HCT116 (cell line): ENCODE results near the gene LZTR1. TPM values are rescaled to one million over a fixed set of nuclear protein-coding genes. Genes with fewer than 3 reads are reported as not detected.
"Not testable (repeated sequence)": the region's sequence is repeated elsewhere in the genome, so short reads cannot be mapped to it uniquely, and the experiment has no call there.

Experiments
- ATAC-seq: fragments of 200-7000 bp; cut with Tn5 transposase; 2 replicates; pipeline ENCODE4 v1.9.1; 2020; ENCODE audit warnings: mild to moderate bottlenecking, moderate library complexity
- BruUV-seq: library from RNA; stranded (reverse); fragments of 400-500 nt; replicated peaks from 2 replicates; lab custom pipeline; 2021; lab: Mats Ljungman, UMichigan
- CTCF ChIA-PET: fragments of 300-600 bp; sonication (Branson Sonifier 250); formaldehyde crosslinking; loops from one replicate; lab custom pipeline; 2021; ENCODE audit warnings: antibody characterized with exemption; lab: Charles Lee
- POLR2A ChIA-PET: fragments of 300-600, 350-600 bp; sonication (Branson Sonifier 250); formaldehyde crosslinking; loops from one replicate; lab custom pipeline; 2021; ENCODE audit warnings: antibody characterized with exemption; lab: Charles Lee
- RAD21 ChIA-PET, 2 experiments: fragments of 300-600 bp; sonication (Branson Sonifier 250); formaldehyde crosslinking; loops; one replicate each; lab custom pipeline; 2023; ENCODE audit warnings: low total read pairs in 2 of 2; ENCODE audit not compliant: uncharacterized antibody in 2 of 2, unreplicated experiment in 2 of 2, low non-redundant PET in 1 of 2; lab: Charles Lee
- DNase-seq: peaks from one replicate; pipeline ENCODE4 v3.0.0-alpha.2; 2010; ENCODE audit warnings: low read depth, low spot score
- H2AFZ ChIP-seq: fragments of 200-600 bp; shearing (Covaris generic), sonication (generic); 2 replicates; pipeline ENCODE4 v1.6.1; 2017; ENCODE audit warnings: low read depth, mixed run types, mixed read lengths, antibody characterized with exemption, low read length; ENCODE audit not compliant: poor library complexity, severe bottlenecking
- H3K27ac ChIP-seq: 2 replicates; pipeline ENCODE4 v1.5.1; 2012; ENCODE audit warnings: low read depth, low read length
- H3K27me3 ChIP-seq: fragments of 200-600 bp; sonication (generic); 2 replicates; pipeline ENCODE4 v1.6.1; 2016; ENCODE audit warnings: mixed run types, low read length, mixed read lengths; ENCODE audit not compliant: insufficient read depth
- H3K36me3 ChIP-seq, 2 experiments: fragments of 200-500 bp in 1 of 2; fragments of 200-600 bp in 1 of 2; sonication (Bioruptor generic) in 1 of 2; sonication (generic) in 1 of 2; 2 replicates each; pipeline versions ENCODE4 v1.5.1 to v1.6.1; 2014 to 2016; ENCODE audit warnings: low read length in 2 of 2, inconsistent platforms in 1 of 2, mixed read lengths in 1 of 2, mixed run types in 1 of 2; ENCODE audit not compliant: insufficient read depth in 2 of 2, control insufficient read depth in 1 of 2
- H3K4me1 ChIP-seq, 2 experiments: fragments of 200-600 bp in 1 of 2; sonication (generic) in 1 of 2; 2 replicates each; pipeline versions ENCODE4 v1.5.1 to v1.6.1; 2012 to 2017; ENCODE audit warnings: low read length in 2 of 2, inconsistent platforms in 1 of 2, mild to moderate bottlenecking in 1 of 2, mixed read lengths in 1 of 2, mixed run types in 1 of 2, moderate library complexity in 1 of 2; ENCODE audit not compliant: insufficient read depth in 2 of 2, control insufficient read depth in 1 of 2
- H3K4me2 ChIP-seq: fragments of 200-600 bp; sonication (generic); 2 replicates; pipeline ENCODE4 v1.6.1; 2017; ENCODE audit warnings: mixed run types, low read length, mixed read lengths
- H3K4me3 ChIP-seq, 2 experiments: fragments of 200-600 bp in 1 of 2; sonication (generic) in 1 of 2; replicated peaks in 1 of 2; 2 replicates each; pipeline ENCODE4 v1.5.1; 2011 to 2016; ENCODE audit warnings: low read length in 2 of 2, control low read depth in 1 of 2, low read depth in 1 of 2, mild to moderate bottlenecking in 1 of 2, mixed read lengths in 1 of 2, mixed run types in 1 of 2
- H3K79me2 ChIP-seq: fragments of 200-600 bp; sonication (generic); 2 replicates; pipeline ENCODE4 v1.6.1; 2017; ENCODE audit warnings: mild to moderate bottlenecking, mixed run types, low read length, moderate library complexity, mixed read lengths; ENCODE audit not compliant: insufficient read depth
- H3K9ac ChIP-seq: fragments of 200-600 bp; sonication (generic); 2 replicates; pipeline ENCODE4 v1.6.1; 2016; ENCODE audit warnings: low read length, mixed read lengths
- H3K9me2 ChIP-seq: fragments of 200-600 bp; sonication (generic), shearing (Covaris generic); 2 replicates; pipeline ENCODE4 v1.6.1; 2017; ENCODE audit warnings: mixed run types, mild to moderate bottlenecking, moderate library complexity; ENCODE audit not compliant: insufficient read depth
- H3K9me3 ChIP-seq, 2 experiments: fragments of 200-500 bp in 1 of 2; fragments of 200-600 bp in 1 of 2; sonication (Bioruptor generic) in 1 of 2; sonication (generic) in 1 of 2; 2 replicates each; pipeline ENCODE4 v1.6.1; 2014 to 2017; ENCODE audit warnings: low read length in 2 of 2, mixed read lengths in 2 of 2, inconsistent platforms in 1 of 2, low read depth in 1 of 2, mild to moderate bottlenecking in 1 of 2, mixed run types in 1 of 2, moderate library complexity in 1 of 2; ENCODE audit not compliant: control insufficient read depth in 1 of 2, insufficient read depth in 1 of 2
- H4K20me1 ChIP-seq: fragments of 200-600 bp; sonication (generic), shearing (Covaris generic); 2 replicates; pipeline ENCODE4 v1.6.1; 2017; ENCODE audit warnings: mixed run types, mild to moderate bottlenecking, moderate library complexity; ENCODE audit not compliant: insufficient read depth
- CBX3 ChIP-seq: IDR thresholded peaks from 2 replicates; pipeline ENCODE4 v1.6.1; 2012; ENCODE audit warnings: low read depth
- CEBPB ChIP-seq: IDR thresholded peaks from 2 replicates; pipeline ENCODE4 v1.6.1; 2012; ENCODE audit warnings: low read depth
- EGR1 ChIP-seq: IDR thresholded peaks from 2 replicates; pipeline ENCODE4 v1.6.1; 2012; ENCODE audit warnings: low read depth
- EZH2 ChIP-seq: fragments of 200-600 bp; sonication (generic); IDR thresholded peaks from 2 replicates; pipeline ENCODE4 v1.6.1; 2017; ENCODE audit warnings: antibody characterized with exemption, mixed run types
- EZH2phosphoT487 ChIP-seq: fragments of 200-600 bp; IDR thresholded peaks from 2 replicates; pipeline ENCODE4 v1.6.1; 2018; ENCODE audit warnings: antibody characterized with exemption, borderline replicate concordance
- FOSL1 ChIP-seq: IDR thresholded peaks from 2 replicates; pipeline ENCODE4 v1.6.1; 2012; ENCODE audit warnings: low read depth
- JUND ChIP-seq: IDR thresholded peaks from 2 replicates; pipeline ENCODE4 v1.6.1; 2012
- POLR2A ChIP-seq: IDR thresholded peaks from 2 replicates; pipeline ENCODE4 v1.7.0; 2011; ENCODE audit warnings: borderline replicate concordance; ENCODE audit not compliant: insufficient read depth, insufficient read length; ENCODE audit errors: extremely low read depth
- RAD21 ChIP-seq: IDR thresholded peaks from 2 replicates; pipeline ENCODE4 v1.6.1; 2012; ENCODE audit warnings: low read depth, mild to moderate bottlenecking
- SP1 ChIP-seq: IDR thresholded peaks from 2 replicates; pipeline ENCODE4 v1.6.1; 2012; ENCODE audit warnings: low read depth
- SRF ChIP-seq: IDR thresholded peaks from 2 replicates; pipeline ENCODE4 v1.6.1; 2012; ENCODE audit warnings: low read depth
- YY1 ChIP-seq: IDR thresholded peaks from 2 replicates; pipeline ENCODE4 v1.6.1; 2011; ENCODE audit warnings: low read length, low read depth, moderate library complexity, mild to moderate bottlenecking; ENCODE audit not compliant: insufficient replicate concordance; ENCODE audit errors: extremely low read depth
- ZFX ChIP-seq: fragments of 450-650 bp; IDR thresholded peaks from 2 replicates; pipeline ENCODE4 v1.6.1; 2017
- ZNF274 ChIP-seq: fragments of 200-500 bp; sonication (Bioruptor generic); IDR thresholded peaks from 2 replicates; pipeline ENCODE4 v1.6.1; 2014; ENCODE audit warnings: mild to moderate bottlenecking, low read depth, low read length, inconsistent platforms
- intact Hi-C: fragments of 100-400 bp; cut with micrococcal nuclease; formaldehyde crosslinking; loops from 2 replicates; pipeline ENCODE4 v1.10.0; 2022
- total RNA-seq: library from RNA; stranded (reverse); gene quantifications from one replicate; pipeline ENCODE4 v1.2.1, GENCODE V29; 2021; ENCODE audit not compliant: unreplicated experiment
- TF ChIP-seq, protein P1 (sequence below): IDR thresholded peaks from 2 replicates; pipeline ENCODE4 v1.6.1; 2012
- TF ChIP-seq, protein P2 (sequence below): IDR thresholded peaks from 2 replicates; pipeline ENCODE4 v1.6.1; 2012
- TF ChIP-seq, protein P3 (sequence below): IDR thresholded peaks from 2 replicates; pipeline ENCODE4 v1.6.1; 2011; ENCODE audit warnings: mild to moderate bottlenecking, low read length, moderate library complexity; ENCODE audit not compliant: insufficient replicate concordance; ENCODE audit errors: extremely low read depth

LZTR1 gene
- total RNA-seq, 1 experiment from 2014 or later, result 56.5 TPM

DNA sequence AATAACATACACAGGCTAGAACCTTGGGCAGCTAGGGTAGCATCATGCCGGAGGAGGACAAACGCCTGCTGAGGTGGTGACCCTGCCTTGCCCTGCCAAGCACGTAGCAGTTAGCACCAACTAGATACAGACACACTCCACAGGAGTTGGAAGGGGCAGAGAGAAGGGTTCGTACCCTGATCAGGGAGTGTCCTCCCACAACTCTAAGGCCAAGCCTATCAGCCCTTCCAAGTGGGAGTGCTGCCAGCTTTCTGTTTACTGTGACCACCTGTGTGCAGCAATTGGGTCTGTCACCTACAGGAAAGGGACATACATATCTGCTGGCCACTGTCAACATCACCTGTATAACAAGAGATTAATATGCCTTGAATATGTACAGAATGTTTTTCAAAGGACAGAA lies 21.7 kb downstream of the LZTR1 start:
- H3K4me3 ChIP-seq, result no peak overlapping the region
- BruUV-seq, result no TSS peak

DNA sequence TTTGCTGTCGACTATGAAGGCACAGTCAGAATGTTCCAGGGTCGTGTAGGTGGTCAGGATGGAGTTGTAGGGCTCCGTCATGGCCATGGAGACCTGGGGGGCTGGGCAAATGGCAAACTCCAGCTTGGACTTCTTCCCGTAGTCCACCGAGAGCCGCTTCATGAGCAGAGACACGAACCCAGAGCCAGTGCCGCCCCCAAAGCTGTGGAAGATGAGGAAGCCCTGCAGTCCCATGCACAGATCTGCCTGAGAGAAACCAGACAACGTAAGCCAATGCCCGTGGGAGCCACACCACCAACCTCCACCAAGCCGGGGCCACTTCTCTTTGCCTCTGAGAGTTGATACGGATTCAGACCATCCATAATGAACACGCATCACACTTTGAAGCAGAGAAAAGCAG lies 27.1 kb downstream of the LZTR1 start:
- BruUV-seq, RAD21 ChIA-PET, H3K4me2 ChIP-seq, DNase-seq, CTCF ChIA-PET, H3K27me3 ChIP-seq, H3K9me2 ChIP-seq, H3K36me3 ChIP-seq, H3K27ac ChIP-seq, ATAC-seq, H3K4me3 ChIP-seq, H3K9ac ChIP-seq, H3K79me2 ChIP-seq, H4K20me1 ChIP-seq, intact Hi-C loops, H2AFZ ChIP-seq, H3K4me1 ChIP-seq, H3K9me3 ChIP-seq, POLR2A ChIA-PET: not testable (repeated sequence)

More for the DNA sequence above, 21.7 kb downstream of the LZTR1 start:
- no peak overlapping the region for H3K9ac ChIP-seq
- intact Hi-C loops, result loop anchor here (2.0 kb wide), 1 partner anchor 21 kb away; the partner anchor contains the start of gene LZTR1
- no peaks in the 10 kb centered on the region for H3K27me3 ChIP-seq
- DNase-seq (no peak), ATAC-seq (no peak)
- H4K20me1 ChIP-seq, result no peaks in the 10 kb centered on the region
- H3K4me1 ChIP-seq, result peaks cover 17 to 28% of the 10 kb centered on the region in 2 experiments
- TF ChIP-seq RAD21 (no peak), CBX3 (no peak), ZNF274 (no peak), YY1 (no peak), EZH2phosphoT487 (no peak), POLR2A (no peak), SRF (no peak), FOSL1 (no peak), ZFX (no peak), EGR1 (no peak), JUND (no peak), SP1 (no peak), CEBPB (no peak), EZH2 (no peak)
- TF ChIP-seq, protein P1, sequence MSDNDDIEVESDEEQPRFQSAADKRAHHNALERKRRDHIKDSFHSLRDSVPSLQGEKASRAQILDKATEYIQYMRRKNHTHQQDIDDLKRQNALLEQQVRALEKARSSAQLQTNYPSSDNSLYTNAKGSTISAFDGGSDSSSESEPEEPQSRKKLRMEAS, result no peak
- TF ChIP-seq, protein P2, sequence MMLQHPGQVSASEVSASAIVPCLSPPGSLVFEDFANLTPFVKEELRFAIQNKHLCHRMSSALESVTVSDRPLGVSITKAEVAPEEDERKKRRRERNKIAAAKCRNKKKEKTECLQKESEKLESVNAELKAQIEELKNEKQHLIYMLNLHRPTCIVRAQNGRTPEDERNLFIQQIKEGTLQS, result no peak
- TF ChIP-seq, protein P3, sequence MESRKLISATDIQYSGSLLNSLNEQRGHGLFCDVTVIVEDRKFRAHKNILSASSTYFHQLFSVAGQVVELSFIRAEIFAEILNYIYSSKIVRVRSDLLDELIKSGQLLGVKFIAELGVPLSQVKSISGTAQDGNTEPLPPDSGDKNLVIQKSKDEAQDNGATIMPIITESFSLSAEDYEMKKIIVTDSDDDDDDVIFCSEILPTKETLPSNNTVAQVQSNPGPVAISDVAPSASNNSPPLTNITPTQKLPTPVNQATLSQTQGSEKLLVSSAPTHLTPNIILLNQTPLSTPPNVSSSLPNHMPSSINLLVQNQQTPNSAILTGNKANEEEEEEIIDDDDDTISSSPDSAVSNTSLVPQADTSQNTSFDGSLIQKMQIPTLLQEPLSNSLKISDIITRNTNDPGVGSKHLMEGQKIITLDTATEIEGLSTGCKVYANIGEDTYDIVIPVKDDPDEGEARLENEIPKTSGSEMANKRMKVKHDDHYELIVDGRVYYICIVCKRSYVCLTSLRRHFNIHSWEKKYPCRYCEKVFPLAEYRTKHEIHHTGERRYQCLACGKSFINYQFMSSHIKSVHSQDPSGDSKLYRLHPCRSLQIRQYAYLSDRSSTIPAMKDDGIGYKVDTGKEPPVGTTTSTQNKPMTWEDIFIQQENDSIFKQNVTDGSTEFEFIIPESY, result no peak
- POLR2A ChIA-PET, result interaction anchor here (0.7 kb wide), 1 partner anchor 47 kb away, joined by 3 read pairs; no protein-coding TSS in a partner anchor
- CTCF ChIA-PET, result no interaction called here
- peaks cover 38% of the 10 kb centered on the region for H3K79me2 ChIP-seq
- no peaks in the 10 kb centered on the region for H3K9me3 ChIP-seq
- H3K36me3 ChIP-seq, result peaks cover 3 to 11% of the 10 kb centered on the region in 2 experiments; a peak in 3 of 4 replicates
- RAD21 ChIA-PET, result no interaction called here
- peak overlapping the region; percentile 86 for H3K4me2 ChIP-seq
- peak overlapping the region; percentile 97; the same call in 1 of the 2 replicates for H3K27ac ChIP-seq
- no peaks in the 10 kb centered on the region for H3K9me2 ChIP-seq
- no peak overlapping the region for H2AFZ ChIP-seq
